ENCODE measurements around the gene PDPN. TPM values are rescaled to one million over a fixed set of nuclear protein-coding genes. Genes with fewer than 3 reads are reported as not detected.

PDPN gene
- polyA plus RNA-seq, 1 of the 3 experiments (the other 2 are of a cell fraction): not detected

GRCh38 chr1:13643017-13643416 lies 59.4 kb downstream of the PDPN start:
- no peak overlapping the region for H3K4me3 ChIP-seq (ENCODE audit: low read depth in 2 of 2, low read length in 1 of 2)
- H3K79me2 ChIP-seq (ENCODE audit: insufficient read depth): no peaks in the 10 kb centered on the region
- no peak overlapping the region for H3K9ac ChIP-seq
- no peaks in the 10 kb centered on the region for H4K20me1 ChIP-seq (ENCODE audit: insufficient read depth)
- no peaks in the 10 kb centered on the region for H3K9me2 ChIP-seq
- ChIA-PET POLR2A (no interaction called here), CTCF (no interaction called here)
- H3K4me2 ChIP-seq: no peak overlapping the region
- no peak overlapping the region for H3K27ac ChIP-seq (ENCODE audit: low read depth in 2 of 2, low read length in 1 of 2)
- no peaks in the 10 kb centered on the region for H3F3A ChIP-seq (replicated peaks; ENCODE audit: insufficient read depth)
- no peaks in the 10 kb centered on the region for H3K4me1 ChIP-seq (ENCODE audit: control insufficient read depth in 1 of 2, insufficient read depth in 2 of 2, low read depth in 1 of 2, low read length in 1 of 2)
- DNase-seq: no peak
- TF ChIP-seq ZBTB33 (IDR thresholded peaks at IDR 0.05; ENCODE audit: borderline replicate concordance, low read depth): no peak
- no peak for TF ChIP-seq EP300 (IDR thresholded peaks at IDR 0.05; ENCODE audit: borderline replicate concordance in 1 of 2, low read depth in 1 of 2, low read length in 1 of 2)
- no peak for TF ChIP-seq SMC3 (IDR thresholded peaks at IDR 0.05; ENCODE audit: low read depth, low read length)
- TF ChIP-seq RAD21 (IDR thresholded peaks at IDR 0.05; ENCODE audit: low read length): no peak
- no peak for TF ChIP-seq RXRA (IDR thresholded peaks at IDR 0.05; ENCODE audit: borderline replicate concordance, low read depth)
- TF ChIP-seq CTCF (IDR thresholded peaks at IDR 0.05): no peak
- TF ChIP-seq EZH2phosphoT487 (IDR thresholded peaks at IDR 0.05; ENCODE audit: borderline replicate concordance, low read depth): no peak
- no peak for TF ChIP-seq RCOR1 (IDR thresholded peaks at IDR 0.05; ENCODE audit: low read length)
- no peak for TF ChIP-seq PBX3 (IDR thresholded peaks at IDR 0.05)
- TF ChIP-seq TEAD4 (IDR thresholded peaks at IDR 0.05; ENCODE audit: borderline replicate concordance, insufficient read depth): no peak
- no peak for TF ChIP-seq CHD2 (IDR thresholded peaks at IDR 0.05; ENCODE audit: low read length, partially characterized antibody)
- no peak for TF ChIP-seq FOSL2 (IDR thresholded peaks at IDR 0.05; ENCODE audit: borderline replicate concordance, low read depth)
- no peak for TF ChIP-seq NRF1 (IDR thresholded peaks at IDR 0.05; ENCODE audit: low read depth, low read length)
- no peak for TF ChIP-seq TAF1 (IDR thresholded peaks at IDR 0.05; ENCODE audit: borderline replicate concordance, low read depth, low read length)
- TF ChIP-seq SIN3A (IDR thresholded peaks at IDR 0.05; ENCODE audit: borderline replicate concordance, low read depth, low read length): no peak
- no peak for TF ChIP-seq RFX5 (IDR thresholded peaks at IDR 0.05; ENCODE audit: low read length)
- no peak for TF ChIP-seq JUND (IDR thresholded peaks at IDR 0.05)
- H3K9me3 ChIP-seq: no peaks in the 10 kb centered on the region
- no peaks in the 10 kb centered on the region for H3K36me3 ChIP-seq (replicated peaks in 1 of 2; ENCODE audit: control insufficient read depth in 1 of 2, insufficient read depth in 2 of 2, low read length in 1 of 2)
- no peaks in the 10 kb centered on the region for H3K27me3 ChIP-seq (ENCODE audit: insufficient read depth)
- WGBS (ENCODE audit: low lambda C conversion rate): under 1% methylated on average over 8 of the region's 8 CpGs
- H2AFZ ChIP-seq (ENCODE audit: low read depth): no peak overlapping the region
